BLaER1 treated with 17β-estradiol and CSF1 and Interleukin-3, amounts not matched to agents 10 nM and 100 nM (cell line): ENCODE data around the gene MYL4.

Experiments
- H3K27ac ChIP-seq, 11 experiments: shearing (Covaris generic); formaldehyde crosslinking; 2 replicates each; pipeline ENCODE4 v1.8.1; 2022
- H3K27me3 ChIP-seq, 11 experiments: shearing (Covaris generic); formaldehyde crosslinking; 2 replicates each; pipeline ENCODE4 v1.8.1; 2022
- H3K36me3 ChIP-seq, 11 experiments: shearing (Covaris generic); formaldehyde crosslinking; 2 replicates each; pipeline ENCODE4 v1.8.1; 2022
- H3K4me1 ChIP-seq, 10 experiments: shearing (Covaris generic); formaldehyde crosslinking; 2 replicates each; pipeline ENCODE4 v1.8.1; 2022
- H3K4me2 ChIP-seq, 11 experiments: shearing (Covaris generic); formaldehyde crosslinking; 2 replicates each; pipeline ENCODE4 v1.8.1; 2022
- H3K4me3 ChIP-seq, 10 experiments: shearing (Covaris generic); formaldehyde crosslinking; 2 replicates each; pipeline ENCODE4 v1.8.1; 2022
- H3K9ac ChIP-seq, 11 experiments: shearing (Covaris generic); formaldehyde crosslinking; 2 replicates each; pipeline ENCODE4 v1.8.1; 2022
- H3K9me3 ChIP-seq, 11 experiments: shearing (Covaris generic); formaldehyde crosslinking; replicated peaks in 1 of 11; 2 replicates each; pipeline ENCODE4 v1.8.1; 2022
- H4K20me1 ChIP-seq, 11 experiments: shearing (Covaris generic); formaldehyde crosslinking; 2 replicates each; pipeline ENCODE4 v1.8.1; 2022
- Cebpa-rat ChIP-seq, 11 experiments: shearing (Covaris generic); IDR thresholded peaks; 2 replicates each; pipeline ENCODE4 v1.8.1; 2022

The MYL4 gene

GRCh38 chr17:47270946-47271705, 62.0 kb downstream of the MYL4 start:
- TF ChIP-seq Cebpa-rat (IDR thresholded peaks at IDR 0.05): no peak
- Histone ChIP-seq H3K4me2 (no peak overlapping the region), H3K9ac (no peak overlapping the region)

GRCh38 chr17:47272491-47272890, 63.3 kb downstream of the MYL4 start:
- Histone ChIP-seq H3K4me3 (no peak overlapping the region), H3K9me3 (peaks cover 19 to 36% (median 26%) of the 10 kb centered on the region in 11 experiments), H3K27ac (no peak overlapping the region), H4K20me1 (no peaks in the 10 kb centered on the region), H3K4me2 (no peak overlapping the region), H3K4me1 (peaks cover 31 to 47% (median 44%) of the 10 kb centered on the region in 10 experiments), H3K27me3 (no peaks in the 10 kb centered on the region), H3K36me3 (no peaks in the 10 kb centered on the region), H3K9ac (no peak overlapping the region)
- no peak for TF ChIP-seq Cebpa-rat (IDR thresholded peaks at IDR 0.05)

More at GRCh38 chr17:47270946-47271705, 62.0 kb downstream of the MYL4 start:
- no peaks in the 10 kb centered on the region for H4K20me1 ChIP-seq
- H3K36me3 ChIP-seq: no peaks in the 10 kb centered on the region
- H3K9me3 ChIP-seq: peaks cover 22 to 41% (median 29%) of the 10 kb centered on the region in 11 experiments
- H3K27me3 ChIP-seq: no peaks in the 10 kb centered on the region
- H3K4me3 ChIP-seq: no peak overlapping the region
- H3K4me1 ChIP-seq: peaks cover 17 to 35% (median 33%) of the 10 kb centered on the region in 10 experiments
- H3K27ac ChIP-seq: no peak overlapping the region

- Histone ChIP-seq H3K27ac (no peak overlapping the region), H3K9me3 (peaks cover 12 to 28% (median 20%) of the 10 kb centered on the region in 11 experiments), H3K4me1 (peaks cover 38 to 54% (median 52%) of the 10 kb centered on the region in 10 experiments), H3K9ac (no peak overlapping the region), H3K4me2 (peak overlapping the region in 6 of 11 experiments; percentile 19 to 88 (median 26); a peak in 5 of 22 replicates), H3K27me3 (no peaks in the 10 kb centered on the region), H4K20me1 (no peaks in the 10 kb centered on the region), H3K36me3 (no peaks in the 10 kb centered on the region), H3K4me3 (no peak overlapping the region)
- no peak for TF ChIP-seq Cebpa-rat (IDR thresholded peaks at IDR 0.05)
Measured at GRCh38 chr17:47273245-47273644, 64.1 kb downstream of the MYL4 start.
